Measurements from ENCODE around the gene PLB1.

GRCh38 chr2:28668106-28668814 is 172.4 kb downstream of the PLB1 start:
- TF ChIP-seq POLR2A (IDR thresholded peaks at IDR 0.05) (no peak), CTCF (IDR thresholded peaks at IDR 0.05) (no peak)
